PC-9 (cell line): Measurements from ENCODE around the gene MAGI3.

ENCODE experiments used
- EZH2 ChIP-seq: fragments of 200-600 bp; sonication (generic); IDR thresholded peaks from 2 replicates; pipeline ENCODE4 v1.8.0; 2017; ENCODE audit warnings: antibody characterized with exemption, low read depth
- TF ChIP-seq, protein P1 (sequence below): fragments of 200-600 bp; sonication (generic); conservative IDR thresholded peaks from 2 replicates; pipeline ENCODE4 v1.6.1; 2017; ENCODE audit warnings: mixed run types, antibody characterized with exemption, mild to moderate bottlenecking, moderate library complexity

DNA sequence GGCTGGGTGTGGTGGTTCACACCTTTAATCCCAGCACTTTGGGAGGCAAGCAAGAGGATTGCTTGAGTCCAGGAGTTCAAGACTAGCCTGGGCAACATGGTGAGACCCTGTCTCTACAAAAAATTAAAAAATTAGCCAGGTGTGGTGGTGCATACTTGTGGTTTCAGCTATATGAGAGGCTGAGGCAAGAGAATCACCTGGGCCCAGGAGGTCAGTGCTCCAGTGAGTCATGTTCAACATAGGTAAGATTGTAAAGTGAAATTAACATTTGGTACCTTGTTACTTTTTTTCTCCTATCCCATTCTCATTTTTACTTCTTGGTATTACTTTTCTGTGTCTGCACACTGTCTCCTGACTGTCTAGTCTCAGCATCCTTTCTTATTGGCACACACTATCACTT is 19.0 kb downstream of the MAGI3 start:
- TF ChIP-seq, protein P1, sequence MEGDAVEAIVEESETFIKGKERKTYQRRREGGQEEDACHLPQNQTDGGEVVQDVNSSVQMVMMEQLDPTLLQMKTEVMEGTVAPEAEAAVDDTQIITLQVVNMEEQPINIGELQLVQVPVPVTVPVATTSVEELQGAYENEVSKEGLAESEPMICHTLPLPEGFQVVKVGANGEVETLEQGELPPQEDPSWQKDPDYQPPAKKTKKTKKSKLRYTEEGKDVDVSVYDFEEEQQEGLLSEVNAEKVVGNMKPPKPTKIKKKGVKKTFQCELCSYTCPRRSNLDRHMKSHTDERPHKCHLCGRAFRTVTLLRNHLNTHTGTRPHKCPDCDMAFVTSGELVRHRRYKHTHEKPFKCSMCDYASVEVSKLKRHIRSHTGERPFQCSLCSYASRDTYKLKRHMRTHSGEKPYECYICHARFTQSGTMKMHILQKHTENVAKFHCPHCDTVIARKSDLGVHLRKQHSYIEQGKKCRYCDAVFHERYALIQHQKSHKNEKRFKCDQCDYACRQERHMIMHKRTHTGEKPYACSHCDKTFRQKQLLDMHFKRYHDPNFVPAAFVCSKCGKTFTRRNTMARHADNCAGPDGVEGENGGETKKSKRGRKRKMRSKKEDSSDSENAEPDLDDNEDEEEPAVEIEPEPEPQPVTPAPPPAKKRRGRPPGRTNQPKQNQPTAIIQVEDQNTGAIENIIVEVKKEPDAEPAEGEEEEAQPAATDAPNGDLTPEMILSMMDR, result no peak
- TF ChIP-seq EZH2, result no peak
